Measurements from ENCODE around the gene AGK. TPM values are rescaled to one million over a fixed set of nuclear protein-coding genes. Genes with fewer than 3 reads are reported as not detected.

Gene AGK
- total and polyA plus RNA-seq, 2 of the 8 experiments (the other 6 are each of a cell fraction or from before 2014, with no cell fraction given), result 25.8 to 34.0 TPM

GRCh38 chr7:141649137-141649864 lies 98.1 kb downstream of the AGK start (continued):
- no peak for TF ChIP-seq GTF2F1 (IDR thresholded peaks at IDR 0.05; ENCODE audit: borderline replicate concordance, low read depth, low read length)
- TF ChIP-seq PHF8 (conservative IDR thresholded peaks at IDR 0.05; ENCODE audit: low read depth, low read length), result no peak
- TF ChIP-seq ATF3 (IDR thresholded peaks at IDR 0.05; ENCODE audit: insufficient read depth, low read depth, low read length), result no peak
- no peak for TF ChIP-seq SIN3A (conservative IDR thresholded peaks at IDR 0.05 in 1 of 2, IDR thresholded peaks at IDR 0.05 in 1 of 2; ENCODE audit: low read depth in 1 of 2, low read length in 2 of 2)
- no peak for TF ChIP-seq BRCA1 (IDR thresholded peaks at IDR 0.05; ENCODE audit: low read depth, low read length)
- TF ChIP-seq SP2 (IDR thresholded peaks at IDR 0.05; ENCODE audit: low read length), result no peak
